NCI-H1417 treated with DMSO at 0.1 percent for 48 hours (cell line): ENCODE data around the gene DLG2.

Experiments
- DNase-seq: peaks from one replicate; lab custom pipeline; 2025; lab: John Stamatoyannopoulos, UW

DLG2 gene

GRCh38 chr11:83836883-83837654, 1790.1 kb downstream of the DLG2 start:
- DNase-seq: no peak

- DNase-seq: no peak
Observed at GRCh38 chr11:83836065-83836464, 1791.1 kb downstream of the DLG2 start.

- no peak for DNase-seq
Observed at GRCh38 chr11:83835423-83835822, 1791.7 kb downstream of the DLG2 start.

GRCh38 chr11:83831929-83832328, 1795.2 kb downstream of the DLG2 start:
- no peak for DNase-seq

- no peak for DNase-seq
Observed at GRCh38 chr11:83827940-83828554, 1799.1 kb downstream of the DLG2 start.

- no peak for DNase-seq
Observed at GRCh38 chr11:83827520-83827919, 1799.6 kb downstream of the DLG2 start.

- DNase-seq: no peak
Observed at GRCh38 chr11:83826078-83826477, 1801.1 kb downstream of the DLG2 start.

GRCh38 chr11:83823461-83824025, 1803.6 kb downstream of the DLG2 start:
- DNase-seq: no peak

GRCh38 chr11:83819931-83820549, 1807.1 kb downstream of the DLG2 start:
- DNase-seq: no peak

- DNase-seq: no peak
Observed at GRCh38 chr11:83818349-83818748, 1808.8 kb downstream of the DLG2 start.

GRCh38 chr11:83816572-83817187, 1810.5 kb downstream of the DLG2 start:
- DNase-seq: peak; percentile 35

GRCh38 chr11:83815736-83816135, 1811.4 kb downstream of the DLG2 start:
- DNase-seq: no peak

- DNase-seq: no peak
Observed at GRCh38 chr11:83813296-83813695, 1813.8 kb downstream of the DLG2 start.

- DNase-seq: no peak
Observed at GRCh38 chr11:83809274-83809673, 1817.9 kb downstream of the DLG2 start.

GRCh38 chr11:83801799-83802198, 1825.3 kb downstream of the DLG2 start:
- no peak for DNase-seq

- DNase-seq: no peak
Observed at GRCh38 chr11:83793310-83793709, 1833.8 kb downstream of the DLG2 start.

GRCh38 chr11:83791557-83791956, 1835.6 kb downstream of the DLG2 start:
- no peak for DNase-seq

- no peak for DNase-seq
Observed at GRCh38 chr11:83785942-83786341, 1841.2 kb downstream of the DLG2 start.

- DNase-seq: no peak
Observed at GRCh38 chr11:83784419-83784818, 1842.7 kb downstream of the DLG2 start.

GRCh38 chr11:83782329-83782728, 1844.8 kb downstream of the DLG2 start:
- DNase-seq: no peak

- DNase-seq: no peak
Observed at GRCh38 chr11:83779876-83780275, 1847.3 kb downstream of the DLG2 start.

GRCh38 chr11:83778596-83778995, 1848.5 kb downstream of the DLG2 start:
- DNase-seq: no peak
